Measurements from ENCODE around the gene ANKDD1B.
A peak's percentile ranks its signal among the peaks of the same experiment; 100 is the strongest.
"Not testable (repeated sequence)": the region's sequence is repeated elsewhere in the genome, so short reads cannot be mapped to it uniquely, and the experiment has no call there.

The ANKDD1B gene

GRCh38 chr5:75603371-75603770 is 7.9 kb upstream of the ANKDD1B start:
- DNase-seq (ENCODE audit: low read depth, low spot score) = peak; percentile 46
- CTCF ChIA-PET = no interaction called here
- POLR2A ChIA-PET = interaction anchor here (0.7 kb wide), 1 partner anchor 114 kb away, joined by 3 read pairs; no protein-coding TSS in a partner anchor
- no peak for TF ChIP-seq CTCF (IDR thresholded peaks at IDR 0.05; ENCODE audit: insufficient read depth, low read length, missing control alignments)
- H3K4me3 ChIP-seq (ENCODE audit: low read depth, low read length) = no peak overlapping the region

GRCh38 chr5:75603821-75604220 is 7.4 kb upstream of the ANKDD1B start:
- CTCF ChIA-PET = no interaction called here
- no peak for TF ChIP-seq CTCF (IDR thresholded peaks at IDR 0.05; ENCODE audit: insufficient read depth, low read length, missing control alignments)
- DNase-seq (ENCODE audit: low read depth, low spot score) = no peak
- POLR2A ChIA-PET = interaction anchor here (0.7 kb wide), 1 partner anchor 113 kb away, joined by 3 read pairs; no protein-coding TSS in a partner anchor
- no peak overlapping the region for H3K4me3 ChIP-seq (ENCODE audit: low read depth, low read length)

- DNase-seq (ENCODE audit: low read depth, low spot score); H3K4me3 ChIP-seq (ENCODE audit: low read depth, low read length); POLR2A ChIA-PET: not testable (repeated sequence)
- CTCF ChIA-PET = interaction anchor here (1.0 kb wide), 1 partner anchor 25 kb away, joined by 3 read pairs; no protein-coding TSS in a partner anchor
Measured at GRCh38 chr5:75607341-75607740, 3.9 kb upstream of the ANKDD1B start.

GRCh38 chr5:75608870-75609269 is 2.4 kb upstream of the ANKDD1B start:
- CTCF ChIA-PET = no interaction called here
- POLR2A ChIA-PET = no interaction called here
- H3K4me3 ChIP-seq (ENCODE audit: low read depth, low read length) = no peak overlapping the region
- no peak for DNase-seq (ENCODE audit: low read depth, low spot score)
- no peak for TF ChIP-seq CTCF (IDR thresholded peaks at IDR 0.05; ENCODE audit: insufficient read depth, low read length, missing control alignments)

GRCh38 chr5:75610201-75610600 is 1.1 kb upstream of the ANKDD1B start:
- ChIA-PET POLR2A (no interaction called here), CTCF (no interaction called here)

GRCh38 chr5:75610859-75611310 is 368 bp upstream of the ANKDD1B start:
- H3K4me3 ChIP-seq (ENCODE audit: low read depth, low read length) = peak overlapping the region; percentile 54
- DNase-seq (ENCODE audit: low read depth, low spot score); POLR2A ChIA-PET; CTCF ChIA-PET: not testable (repeated sequence)

More at GRCh38 chr5:75610201-75610600, 1.1 kb upstream of the ANKDD1B start:
- H3K4me3 ChIP-seq (ENCODE audit: low read depth, low read length) = no peak overlapping the region
- no peak for TF ChIP-seq CTCF (IDR thresholded peaks at IDR 0.05; ENCODE audit: insufficient read depth, low read length, missing control alignments)
- no peak for DNase-seq (ENCODE audit: low read depth, low spot score)

GRCh38 chr5:75612226-75612569 is 945 bp downstream of the ANKDD1B start:
- CTCF ChIA-PET = interaction anchor here (1.2 kb wide), 1 partner anchor 69 kb away, joined by 4 read pairs; no protein-coding TSS in a partner anchor
- DNase-seq (ENCODE audit: low read depth, low spot score) = no peak
- no peak for TF ChIP-seq CTCF (IDR thresholded peaks at IDR 0.05; ENCODE audit: insufficient read depth, low read length, missing control alignments)
- no peak overlapping the region for H3K4me3 ChIP-seq (ENCODE audit: low read depth, low read length)
- POLR2A ChIA-PET = interaction anchor here (0.8 kb wide), 1 partner anchor 161 kb away, joined by 4 read pairs; no protein-coding TSS in a partner anchor

All from AG04449 (cell line).